Stomach smooth muscle (tissue), 2 donors: Measurements from ENCODE around the gene TCFL5.
"Not testable (repeated sequence)": the region's sequence is repeated elsewhere in the genome, so short reads cannot be mapped to it uniquely, and the experiment has no call there.

ENCODE experiments used
- H3K27ac ChIP-seq: one replicate; pipeline ENCODE4 v1.7.0; 2013; ENCODE audit warnings: mild to moderate bottlenecking, low read length, inconsistent platforms
- H3K27me3 ChIP-seq, 2 donors: one replicate each; pipeline ENCODE4 v1.7.0; 2013; ENCODE audit warnings: low read length in 2 of 2; ENCODE audit not compliant: insufficient read depth in 2 of 2, control insufficient read depth in 1 of 2
- H3K36me3 ChIP-seq, 2 donors: one replicate each; pipeline ENCODE4 v1.7.0; 2013; ENCODE audit warnings: low read length in 2 of 2; ENCODE audit not compliant: control insufficient read depth in 2 of 2, insufficient read depth in 2 of 2
- H3K4me1 ChIP-seq: one replicate; pipeline ENCODE4 v1.7.0; 2013; ENCODE audit warnings: low read length; ENCODE audit not compliant: control insufficient read depth, insufficient read depth
- H3K4me3 ChIP-seq, 2 donors: one replicate each; pipeline ENCODE4 v1.7.0; 2013; ENCODE audit warnings: low read length in 2 of 2
- H3K9ac ChIP-seq, 2 donors: one replicate each; pipeline ENCODE4 v1.7.0; 2013; ENCODE audit warnings: low read length in 2 of 2, mild to moderate bottlenecking in 1 of 2
- H3K9me3 ChIP-seq, 2 donors: one replicate each; pipeline ENCODE4 v1.7.0; 2013; ENCODE audit warnings: low read length in 2 of 2; ENCODE audit not compliant: control insufficient read depth in 2 of 2
- donor health status: healthy.
- donor health status: Pancreatic carcinoma.

Gene TCFL5

DNA sequence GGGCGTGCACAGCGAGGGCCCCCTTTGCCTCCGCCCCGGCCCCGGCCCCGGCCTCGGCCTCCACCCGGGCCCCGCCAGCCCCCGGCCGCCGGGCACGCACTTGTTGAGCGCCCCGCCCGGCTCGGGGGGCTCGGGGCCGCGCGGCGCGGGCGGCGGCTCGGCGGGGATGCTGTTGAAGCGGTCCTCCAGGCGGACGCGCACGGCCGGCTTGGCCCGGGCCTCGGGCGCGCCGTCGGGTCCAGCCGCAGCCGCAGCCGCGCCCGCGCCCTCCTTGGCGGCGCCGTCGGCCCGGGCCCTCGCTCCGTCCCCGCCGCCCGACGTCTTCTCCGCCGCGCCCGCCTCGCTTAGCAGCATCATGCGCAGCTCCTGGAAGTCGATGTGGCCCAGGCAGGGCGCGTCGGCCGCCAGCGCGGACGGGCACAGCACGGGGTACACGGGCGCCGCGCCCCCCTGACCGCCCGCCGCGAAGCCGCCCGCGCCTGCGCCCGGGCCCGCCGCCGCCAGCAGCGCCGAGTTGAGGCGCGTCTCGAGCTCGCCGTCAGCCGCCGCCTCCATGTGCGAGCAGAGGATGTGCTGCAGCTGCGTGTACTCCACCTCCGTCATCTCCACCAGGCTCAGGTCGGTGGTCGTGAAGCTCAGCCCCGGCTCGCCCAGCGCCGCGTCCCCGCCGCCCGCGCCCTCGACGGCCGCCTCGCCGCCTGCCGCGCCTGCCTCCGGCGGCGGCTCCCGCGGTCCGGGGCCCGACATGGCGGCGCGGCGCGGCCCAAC lies 514 bp downstream of the TCFL5 start:
- Histone ChIP-seq H3K27ac (no peak overlapping the region), H3K27me3 (peaks cover 0 to 11% of the 10 kb centered on the region in 2 donors), H3K36me3 (peaks cover 6 to 8% of the 10 kb centered on the region in 2 donors), H3K9me3 (no peaks in the 10 kb centered on the region), H3K4me3 (peak overlapping the region in 1 of 2 donors; percentile 69), H3K9ac (no peak overlapping the region), H3K4me1 (peaks cover 7% of the 10 kb centered on the region)

DNA sequence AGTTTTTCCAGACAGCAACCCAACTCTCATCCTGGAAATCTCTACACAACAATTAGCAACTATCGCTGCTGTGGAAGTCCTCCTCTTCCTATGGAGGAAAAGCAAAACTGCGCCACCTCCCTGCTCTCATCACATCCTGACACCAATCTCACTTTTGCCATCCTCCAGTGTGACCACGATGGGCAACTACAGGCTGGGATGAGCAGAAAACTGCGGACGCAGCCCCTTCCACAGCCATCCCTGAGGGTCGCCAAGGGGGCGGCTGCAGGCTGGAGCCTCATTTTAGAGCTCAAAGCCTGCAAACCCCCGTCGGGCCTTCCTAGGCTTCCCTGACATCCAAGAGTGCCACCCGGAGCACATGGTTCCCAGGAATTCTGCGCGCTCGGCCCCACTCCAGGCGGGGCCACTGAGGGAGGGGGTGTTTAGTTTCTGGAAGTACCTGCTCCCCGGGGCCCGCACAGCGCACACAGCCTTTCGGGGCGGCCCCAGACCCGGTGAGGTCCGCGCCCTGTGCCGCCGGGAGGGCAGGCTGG lies 1.2 kb downstream of the TCFL5 start:
- Histone ChIP-seq H3K4me3 (peak overlapping the region; percentile 40 to 59), H3K9ac (peak overlapping the region in 1 of 2 donors; percentile 21), H3K9me3 (no peaks in the 10 kb centered on the region), H3K36me3 (peaks cover 6 to 8% of the 10 kb centered on the region in 2 donors), H3K27me3 (peaks cover 0 to 11% of the 10 kb centered on the region in 2 donors), H3K27ac (no peak overlapping the region), H3K4me1 (peaks cover 7% of the 10 kb centered on the region)

DNA sequence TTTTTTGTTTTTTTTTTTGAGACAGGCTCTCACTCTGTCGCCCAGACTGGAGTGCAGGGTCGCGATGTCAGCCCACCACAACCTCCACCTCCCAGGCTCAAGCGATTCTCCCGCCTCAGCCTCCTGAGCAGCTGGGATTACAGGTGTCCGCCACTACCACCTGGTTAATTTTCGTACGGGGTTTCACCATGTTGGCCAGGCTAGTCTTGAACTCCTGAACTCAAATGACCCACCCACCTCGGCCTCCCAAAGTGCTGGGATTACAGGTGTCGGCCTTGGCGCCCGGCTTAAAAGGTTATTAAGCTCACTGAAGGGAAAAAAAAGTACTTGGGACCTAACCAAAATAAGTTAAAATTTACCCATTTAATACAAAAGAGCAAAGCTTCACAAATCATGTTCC lies 1.9 kb downstream of the TCFL5 start:
- peaks cover 0 to 11% of the 10 kb centered on the region in 2 donors for H3K27me3 ChIP-seq
- H3K9ac ChIP-seq, result no peak overlapping the region
- H3K4me1 ChIP-seq, result peaks cover 7% of the 10 kb centered on the region
- H3K4me3 ChIP-seq, result no peak overlapping the region
- H3K36me3 ChIP-seq, result peaks cover 6 to 8% of the 10 kb centered on the region in 2 donors
- H3K27ac ChIP-seq, result no peak overlapping the region
- H3K9me3 ChIP-seq, result no peaks in the 10 kb centered on the region

DNA sequence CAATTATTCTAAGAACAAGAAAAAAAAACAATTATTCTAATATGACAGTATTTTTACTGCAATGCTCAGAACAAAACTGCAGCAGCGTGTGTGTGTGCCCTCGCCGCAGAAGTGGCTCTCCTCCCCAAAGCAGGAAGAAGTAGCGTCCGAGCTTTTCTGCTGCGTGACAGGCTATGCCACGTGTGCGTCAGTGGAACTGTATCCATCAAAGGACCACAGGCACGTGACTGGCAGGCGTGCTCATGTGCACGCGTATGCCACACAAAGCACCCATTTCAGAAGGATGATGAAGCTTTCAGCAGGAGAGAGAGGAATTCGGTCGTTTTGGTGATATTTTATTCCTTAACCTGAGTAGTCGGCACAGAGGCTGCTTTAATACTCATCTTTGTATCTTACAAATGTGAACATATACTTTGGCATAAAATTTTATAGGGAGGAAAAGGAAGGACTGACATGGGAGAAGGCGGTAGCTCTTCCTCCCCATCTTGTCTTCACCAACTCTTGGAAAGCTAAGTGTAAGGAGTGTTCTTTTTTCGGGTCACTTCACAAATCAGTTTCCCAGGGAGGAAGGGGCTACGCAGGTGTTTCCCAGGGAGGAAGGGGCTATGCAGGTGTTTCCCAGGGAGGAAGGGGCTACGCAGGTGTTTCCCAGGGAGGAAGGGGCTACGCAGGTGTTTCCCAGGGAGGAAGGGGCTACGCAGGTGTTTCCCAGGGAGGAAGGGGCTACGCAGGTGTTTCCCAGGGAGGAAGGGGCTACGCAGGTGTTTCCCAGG lies 3.4 kb downstream of the TCFL5 start:
- Histone ChIP-seq H3K9me3 (no peaks in the 10 kb centered on the region), H3K36me3 (peaks cover 6 to 8% of the 10 kb centered on the region in 2 donors), H3K27me3 (peaks cover 0 to 11% of the 10 kb centered on the region in 2 donors), H3K4me3 (no peak overlapping the region), H3K4me1 (peaks cover 7% of the 10 kb centered on the region), H3K9ac (no peak overlapping the region), H3K27ac (no peak overlapping the region)

DNA sequence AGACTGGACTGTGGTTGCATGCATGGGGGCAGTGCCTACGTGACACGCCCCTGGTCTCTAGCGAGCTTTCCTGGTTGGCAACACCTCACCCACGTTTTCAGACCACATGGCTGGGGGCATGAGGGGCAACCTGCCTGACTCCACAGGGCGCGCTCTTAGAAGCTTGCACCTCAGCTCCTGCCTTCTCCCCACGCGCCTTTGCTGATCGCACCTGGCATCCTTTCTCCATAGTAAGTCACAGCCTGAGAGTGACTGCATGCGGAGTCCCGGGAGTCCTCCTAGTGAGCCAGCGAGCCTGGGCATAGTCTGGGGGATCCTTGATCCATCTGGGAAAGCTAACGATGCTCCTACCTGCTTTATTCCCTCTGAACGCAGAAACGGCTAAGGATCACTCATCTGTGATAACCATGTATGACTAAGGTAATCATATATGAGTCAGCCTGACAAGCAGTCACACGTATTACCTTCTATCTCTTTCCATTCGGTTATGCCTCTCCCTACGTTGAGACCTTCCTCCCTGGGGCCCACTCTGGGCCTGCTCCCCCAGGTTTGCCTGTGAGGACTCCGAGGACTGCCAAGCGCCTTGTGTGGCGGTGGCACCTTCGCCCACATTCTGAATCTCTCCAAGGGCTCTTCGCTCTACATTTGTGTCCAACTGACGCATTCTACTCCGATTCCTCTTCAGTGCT lies 4.5 kb downstream of the TCFL5 start:
- Histone ChIP-seq H3K27me3 (peaks cover 0 to 11% of the 10 kb centered on the region in 2 donors), H3K36me3 (peaks cover 8 to 9% of the 10 kb centered on the region in 2 donors), H3K9ac (no peak overlapping the region), H3K27ac (no peak overlapping the region), H3K4me1 (peaks cover 7% of the 10 kb centered on the region), H3K9me3 (no peaks in the 10 kb centered on the region), H3K4me3 (no peak overlapping the region)

DNA sequence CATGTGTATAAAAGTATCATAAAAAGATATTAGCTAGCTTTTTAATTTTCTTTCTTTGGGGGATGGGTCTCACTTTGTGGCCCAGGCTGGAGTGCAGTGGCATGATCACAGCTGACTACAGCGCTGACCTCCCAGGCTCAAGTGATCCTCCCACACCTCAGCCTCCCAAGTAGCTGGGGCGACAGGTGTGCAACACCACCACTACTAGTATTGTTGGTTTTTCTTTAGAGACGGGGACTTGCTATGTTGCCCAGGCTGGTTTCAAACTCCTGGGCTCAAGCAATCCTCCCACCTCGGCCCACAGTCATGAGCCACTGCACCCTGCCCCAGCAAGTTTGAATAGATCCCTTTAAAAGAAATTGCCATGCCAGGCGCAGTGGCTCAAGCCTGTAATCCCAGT lies 6.5 kb downstream of the TCFL5 start:
- H3K9ac ChIP-seq, result no peak overlapping the region
- peaks cover under 1% of the 10 kb centered on the region for H3K4me1 ChIP-seq
- H3K36me3 ChIP-seq, result peaks cover 8 to 9% of the 10 kb centered on the region in 2 donors
- H3K27ac ChIP-seq, result no peak overlapping the region
- H3K9me3 ChIP-seq, result no peaks in the 10 kb centered on the region
- no peak overlapping the region for H3K4me3 ChIP-seq
- H3K27me3 ChIP-seq, result peaks cover 0 to 5% of the 10 kb centered on the region in 2 donors

DNA sequence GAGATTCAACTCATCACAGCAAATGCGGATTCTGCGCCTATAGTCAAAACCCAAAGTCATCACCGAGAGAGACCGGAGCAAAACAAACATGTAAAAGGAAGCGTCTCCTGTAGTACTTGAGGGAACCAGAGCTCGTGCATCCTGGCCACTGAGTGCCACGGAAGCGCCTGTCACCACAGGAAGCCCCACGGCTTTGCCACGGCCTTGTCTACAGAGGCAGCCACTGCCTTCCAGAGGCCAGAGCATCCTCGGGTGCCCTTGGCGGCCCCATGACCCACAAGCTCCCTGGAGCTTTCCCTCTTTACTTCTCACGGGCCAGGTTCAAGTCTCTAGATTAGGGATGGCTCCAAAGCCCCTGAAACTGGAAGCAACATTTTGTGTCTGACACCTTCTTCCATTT lies 7.5 kb downstream of the TCFL5 start:
- H3K27ac ChIP-seq, result no peak overlapping the region
- H3K4me1 ChIP-seq, result no peaks in the 10 kb centered on the region
- no peak overlapping the region for H3K9ac ChIP-seq
- peaks cover 8 to 9% of the 10 kb centered on the region in 2 donors for H3K36me3 ChIP-seq
- H3K9me3 ChIP-seq, result no peaks in the 10 kb centered on the region
- H3K4me3 ChIP-seq, result no peak overlapping the region
- H3K27me3 ChIP-seq, result no peaks in the 10 kb centered on the region

DNA sequence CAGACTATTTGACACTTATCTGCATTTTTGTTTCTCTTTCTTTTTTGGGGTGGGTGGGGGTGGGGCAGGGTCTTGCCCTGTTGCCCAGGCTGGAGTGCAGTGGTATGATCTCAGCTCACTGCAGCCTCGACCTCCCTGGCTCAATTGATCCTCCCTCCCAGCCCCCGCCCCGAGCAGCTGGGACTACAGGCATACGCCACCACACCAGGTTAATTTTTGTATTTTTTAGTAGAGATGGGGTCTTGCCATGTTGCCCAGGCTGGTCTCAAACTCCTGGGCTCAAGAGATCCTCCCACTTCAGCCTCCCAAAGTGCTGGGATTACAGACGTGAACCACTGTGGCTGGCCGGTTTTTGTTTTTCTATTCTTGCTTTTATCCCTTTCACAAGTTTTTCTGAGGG lies 8.3 kb downstream of the TCFL5 start:
- H3K27ac ChIP-seq, H3K4me1 ChIP-seq, H3K9me3 ChIP-seq, H3K4me3 ChIP-seq, H3K9ac ChIP-seq, H3K27me3 ChIP-seq, H3K36me3 ChIP-seq: not testable (repeated sequence)

DNA sequence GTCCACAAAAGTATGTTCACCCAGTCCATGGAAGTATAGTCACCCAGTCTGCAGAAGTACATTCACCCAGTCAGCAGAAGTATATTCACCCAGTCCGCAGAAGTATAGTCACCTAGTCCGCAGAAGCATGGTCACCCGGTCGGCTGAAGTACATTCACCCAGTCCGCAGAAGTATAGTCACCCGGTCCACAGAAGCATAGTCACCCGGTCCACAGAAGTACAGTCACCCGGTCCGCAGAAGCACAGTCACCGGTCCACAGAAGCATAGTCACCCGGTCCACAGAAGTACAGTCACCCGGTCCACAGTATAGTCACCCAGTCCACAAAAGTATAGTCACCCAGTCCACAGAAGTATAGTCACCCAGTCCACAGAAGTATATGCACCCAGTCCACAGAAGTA lies 8.8 kb downstream of the TCFL5 start:
- peaks cover 6 to 8% of the 10 kb centered on the region in 2 donors for H3K36me3 ChIP-seq
- H3K4me1 ChIP-seq, result no peaks in the 10 kb centered on the region
- H3K9ac ChIP-seq, result no peak overlapping the region
- H3K27me3 ChIP-seq, result no peaks in the 10 kb centered on the region
- H3K27ac ChIP-seq, result no peak overlapping the region
- H3K9me3 ChIP-seq, result no peaks in the 10 kb centered on the region
- H3K4me3 ChIP-seq, result no peak overlapping the region

DNA sequence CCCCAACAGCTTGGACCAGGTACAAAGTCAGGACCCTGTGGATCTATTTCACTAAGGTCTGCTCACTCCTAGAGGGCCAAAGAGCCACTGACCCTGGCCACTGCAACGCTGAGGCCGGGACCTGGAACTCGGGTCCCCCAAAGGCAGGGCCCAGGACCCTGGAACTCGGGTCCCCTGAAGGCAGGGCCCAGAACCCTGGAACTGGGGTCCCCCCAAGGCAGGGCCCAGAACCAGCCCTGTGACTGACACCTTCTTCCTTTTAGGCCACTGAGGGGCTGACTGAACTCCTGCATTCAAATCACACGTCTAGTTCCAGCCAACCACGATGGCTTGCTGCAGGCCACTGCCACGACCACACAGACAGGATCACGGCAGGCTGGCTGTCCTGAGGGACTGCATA lies 9.4 kb downstream of the TCFL5 start:
- H3K9me3 ChIP-seq, result no peaks in the 10 kb centered on the region
- H3K27ac ChIP-seq, result no peak overlapping the region
- no peaks in the 10 kb centered on the region for H3K4me1 ChIP-seq
- no peak overlapping the region for H3K4me3 ChIP-seq
- no peak overlapping the region for H3K9ac ChIP-seq
- peaks cover 5% of the 10 kb centered on the region in 2 donors for H3K36me3 ChIP-seq
- no peaks in the 10 kb centered on the region for H3K27me3 ChIP-seq
